ENCODE data around the gene CNPY2. TPM values are rescaled to one million over a fixed set of nuclear protein-coding genes. Genes with fewer than 3 reads are reported as not detected.

The CNPY2 gene
- total RNA-seq (ENCODE audit: low replicate concordance), result 76.1 and 120 TPM in 2 replicates

DNA sequence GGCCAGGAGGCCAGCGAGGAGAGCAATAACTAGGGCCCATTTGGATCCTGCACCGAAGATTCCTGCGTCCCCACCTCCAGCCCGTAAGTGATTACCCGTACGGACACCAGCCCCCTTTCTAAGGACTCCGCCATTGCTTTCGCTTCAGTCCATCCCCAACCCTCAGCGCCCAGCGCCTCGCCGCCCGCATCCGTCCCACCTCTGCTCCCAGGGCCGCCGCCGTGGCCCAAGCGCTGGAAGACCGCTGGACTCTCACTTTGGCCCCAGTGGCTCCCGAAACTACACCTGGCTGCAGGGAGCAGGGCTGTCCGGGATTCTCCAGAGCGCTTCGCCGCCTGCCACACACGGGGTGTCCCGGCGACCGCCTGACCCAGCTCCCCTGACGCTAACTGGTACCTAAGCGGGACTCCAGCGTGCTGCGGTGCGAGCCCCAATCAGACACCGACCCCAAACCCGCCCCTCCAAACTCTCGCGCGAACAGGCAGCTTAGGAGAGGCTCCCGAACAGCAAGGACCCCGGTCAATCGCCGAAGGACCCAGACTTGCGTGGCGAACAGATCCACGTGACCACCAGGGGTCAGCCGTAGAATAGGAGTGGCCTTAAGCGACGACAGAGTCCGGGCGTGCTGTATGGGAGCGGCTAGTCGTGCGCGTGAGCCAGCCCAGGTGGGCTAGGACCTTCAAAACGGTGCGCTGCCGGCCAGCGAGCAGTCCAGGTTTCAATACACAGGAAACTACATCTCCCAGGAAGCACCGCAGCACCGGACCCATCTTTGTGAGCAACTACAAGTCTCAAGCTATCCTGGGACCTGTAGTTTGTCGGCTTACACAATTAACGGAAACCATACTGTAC, at the start of gene CNPY2:
Gene CNPY2 (minus strand): TSS at position 367 of the 852 bp plus-strand sequence. CDS start 771 bp downstream, outside the sequence.
- peak; percentile 96 for DNase-seq (ENCODE audit: low read depth)
- H3K4me3 ChIP-seq (ENCODE audit: low read depth, low read length), result peak within 1 kb of the TSS; percentile 99
- TF ChIP-seq CTCF (IDR thresholded peaks at IDR 0.05; ENCODE audit: insufficient read depth, low read length), result no peak

DNA sequence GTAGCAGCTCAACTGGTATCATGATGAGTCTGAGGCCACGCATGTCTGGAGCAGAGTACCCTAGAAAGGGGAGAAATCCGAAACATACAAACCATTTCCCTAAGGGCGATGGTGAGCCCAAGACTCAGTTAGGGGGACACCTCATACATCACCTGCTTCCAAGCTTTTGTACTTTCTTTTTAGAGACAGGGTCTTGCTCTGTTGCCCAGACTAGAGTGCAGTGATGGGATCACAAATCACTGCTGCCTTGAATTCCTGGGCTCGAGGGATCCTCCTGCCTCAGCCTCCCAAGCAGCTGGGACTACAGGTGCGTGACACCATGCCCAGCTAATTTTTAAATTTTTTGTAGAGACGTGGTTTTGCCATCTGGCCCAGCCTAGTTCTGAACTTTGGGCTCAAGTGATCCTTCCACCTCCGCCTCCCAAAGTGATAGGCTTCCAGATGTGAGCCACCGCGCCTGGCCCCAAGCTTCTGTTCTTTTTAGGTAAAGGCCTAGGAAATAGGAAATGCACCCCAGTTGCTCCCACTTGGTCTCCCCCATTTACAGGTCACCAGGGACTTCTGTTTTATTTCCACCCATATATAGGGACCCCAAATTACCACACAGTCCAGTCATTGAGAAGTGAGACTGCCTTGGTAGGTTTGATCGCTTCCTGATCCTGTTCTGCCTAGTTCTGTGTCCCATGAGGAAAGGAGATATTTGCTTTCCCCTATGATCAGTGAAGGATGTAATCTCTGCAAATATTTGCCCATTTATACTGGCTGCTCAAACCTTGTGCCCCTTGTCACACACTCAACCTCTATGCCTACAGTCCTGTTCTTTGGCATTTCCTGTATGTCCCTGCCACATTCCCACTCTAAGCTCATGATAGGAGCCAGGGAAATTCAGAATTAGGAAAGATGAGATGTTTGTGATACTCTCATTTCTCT, 46.6 kb upstream of the CNPY2 start, which contains the start of gene APOF:
Gene APOF (minus strand): TSS at position 728 of the 930 bp plus-strand sequence. CDS start 112 bp downstream, at position 616.
- no peak for DNase-seq (ENCODE audit: low read depth)
- no peak for TF ChIP-seq CTCF (IDR thresholded peaks at IDR 0.05; ENCODE audit: insufficient read depth, low read length)
- H3K4me3 ChIP-seq (ENCODE audit: low read depth, low read length), result no peak within 1 kb of the TSS

DNA sequence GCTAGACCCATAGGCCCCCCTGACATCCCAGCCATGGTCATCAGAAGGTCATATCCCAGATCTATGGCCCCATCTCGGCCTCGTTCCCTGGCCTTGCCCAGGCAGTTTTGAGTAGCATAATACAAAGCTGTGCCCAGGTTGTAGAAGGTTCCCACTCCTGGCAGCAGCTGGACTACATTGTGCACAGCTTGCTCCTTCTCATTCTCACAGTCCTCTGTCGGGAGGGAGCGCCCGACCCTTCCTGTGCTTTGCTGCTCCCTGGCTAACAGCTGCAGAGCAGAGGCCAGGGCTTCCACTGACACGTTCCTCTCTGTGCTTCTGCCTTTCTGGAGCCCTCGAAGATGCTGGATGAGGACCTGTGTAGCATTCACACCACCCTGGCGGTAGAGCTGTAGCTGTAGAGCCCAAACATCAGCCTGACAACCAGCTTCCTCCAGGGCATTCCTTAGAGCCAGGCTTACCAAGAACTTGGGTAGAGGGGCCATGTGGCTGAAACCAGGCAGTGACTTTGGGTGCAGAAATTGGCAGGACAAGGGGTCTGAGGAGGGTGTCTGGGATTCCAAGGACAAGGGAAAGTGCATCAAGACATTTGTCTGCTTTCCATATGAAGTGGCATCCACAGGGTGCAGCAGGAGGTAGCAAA, 45.8 kb upstream of the CNPY2 start:
- TF ChIP-seq CTCF (IDR thresholded peaks at IDR 0.05; ENCODE audit: insufficient read depth, low read length), result no peak
- DNase-seq (ENCODE audit: low read depth), result no peak
- no peak overlapping the region for H3K4me3 ChIP-seq (ENCODE audit: low read depth, low read length)

GRCh38 chr12:56359851-56360767, 44.3 kb upstream of the CNPY2 start, which contains the start of gene STAT2:
Gene STAT2 (minus strand): TSS chr12:56360107. CDS start chr12:56356571, 3,536 bp downstream.
- peak within 1 kb of the TSS; percentile 78 for H3K4me3 ChIP-seq (ENCODE audit: low read depth, low read length)
- DNase-seq (ENCODE audit: low read depth), result peak; percentile 100
- no peak for TF ChIP-seq CTCF (IDR thresholded peaks at IDR 0.05; ENCODE audit: insufficient read depth, low read length)

DNA sequence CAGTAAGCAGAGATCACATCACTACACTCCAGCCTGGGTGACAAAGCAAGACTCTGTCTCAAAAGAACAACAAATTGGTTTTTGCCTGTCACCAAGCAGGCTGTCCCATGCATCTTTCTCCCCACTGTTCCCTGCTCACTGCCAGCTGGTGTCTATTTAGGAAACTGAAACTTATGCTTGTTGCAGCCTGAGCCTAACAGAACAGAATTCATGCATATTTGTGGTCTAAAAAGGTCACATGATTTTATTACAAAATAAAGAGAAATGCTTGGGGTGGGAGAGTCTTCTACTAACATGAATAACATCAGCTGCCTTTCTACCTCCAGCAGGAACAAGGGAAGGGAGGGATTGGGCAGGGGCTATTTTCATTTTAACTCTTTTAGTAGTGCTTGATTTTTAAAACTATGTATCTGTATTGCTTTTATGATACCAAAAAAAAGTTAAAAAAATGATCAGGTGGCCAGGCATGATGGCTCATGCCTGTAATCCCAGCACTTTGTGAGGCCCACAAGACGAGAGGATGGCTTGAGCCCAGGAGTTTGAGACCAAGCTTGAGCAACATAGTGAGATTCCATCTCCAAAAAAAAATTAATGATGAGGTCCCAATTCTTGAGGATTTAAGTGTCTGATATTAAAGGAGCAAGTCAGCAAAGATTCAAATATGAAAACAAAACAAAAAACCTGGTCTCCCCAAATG, 43.2 kb upstream of the CNPY2 start:
- peak overlapping the region; percentile 78 for H3K4me3 ChIP-seq (ENCODE audit: low read depth, low read length)
- DNase-seq (ENCODE audit: low read depth), result peak; percentile 89
- no peak for TF ChIP-seq CTCF (IDR thresholded peaks at IDR 0.05; ENCODE audit: insufficient read depth, low read length)

Measured in fibroblast of the aortic adventitia (primary cell).